AG04450 (cell line): ENCODE data around the gene FSD2. TPM values are rescaled to one million over a fixed set of nuclear protein-coding genes. Genes with fewer than 3 reads are reported as not detected.

Experiments used
- CTCF ChIA-PET: fragments of 300-600, 350-600 bp; formaldehyde crosslinking; extraction: SDS; loops from one replicate; lab custom pipeline; 2022; ENCODE audit warnings: antibody characterized with exemption, inconsistent platforms; lab: Charles Lee
- POLR2A ChIA-PET: fragments of 350-600 bp; formaldehyde crosslinking; extraction: SDS; loops from one replicate; lab custom pipeline; 2021; ENCODE audit warnings: antibody characterized with exemption, inconsistent platforms; lab: Yijun Ruan, JAX
- DNase-seq: peaks from one replicate; pipeline ENCODE4 v3.0.0-alpha.2; 2011; ENCODE audit warnings: low read depth, low spot score
- H3K27ac ChIP-seq: one replicate; pipeline ENCODE4 v1.5.1; 2012; ENCODE audit warnings: low read depth, low read length, control low read depth
- H3K27me3 ChIP-seq: one replicate; pipeline ENCODE4 v1.6.0; 2012; ENCODE audit warnings: low read length; ENCODE audit not compliant: control insufficient read depth, insufficient read depth
- H3K4me3 ChIP-seq: 2 replicates; pipeline ENCODE4 v1.5.1; 2011; ENCODE audit warnings: mild to moderate bottlenecking, low read depth, low read length, control low read depth
- H3K9me3 ChIP-seq: 2 replicates; pipeline ENCODE4 v1.5.1; 2012; ENCODE audit warnings: low read length; ENCODE audit not compliant: control insufficient read depth, insufficient read depth
- CTCF ChIP-seq: IDR thresholded peaks from 2 replicates; pipeline ENCODE4 v1.5.1; 2011; ENCODE audit warnings: low read depth, low read length, control low read depth, inconsistent platforms
- polyA plus RNA-seq: library from polyadenylated mRNA; depleted of rRNA; stranded (reverse); fragments of >200 nt; gene quantifications from 2 replicates; pipeline ENCODE4 v1.2.3, GENCODE V29; 2011

FSD2 gene
- polyA plus RNA-seq, 1 experiment = not detected

DNA sequence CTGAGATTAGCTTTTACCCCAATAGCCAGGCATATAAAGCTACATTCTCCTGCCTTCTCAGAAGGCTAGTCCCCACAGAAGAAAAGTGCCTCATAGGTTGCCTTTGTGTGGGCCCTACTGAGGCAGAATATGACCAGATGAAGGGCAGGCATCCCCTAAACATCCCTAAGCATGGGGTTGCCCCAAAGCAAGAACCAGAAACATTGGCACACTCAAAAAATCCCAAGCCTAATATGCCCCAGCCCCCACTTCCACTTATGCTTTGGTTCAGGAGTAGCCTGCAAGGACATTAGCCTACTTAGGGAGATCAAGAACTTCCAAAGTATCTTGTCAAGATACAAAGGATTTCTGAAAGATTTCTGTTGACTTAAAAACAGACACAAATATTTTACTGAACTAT lies 33.3 kb upstream of the FSD2 start:
- CTCF ChIA-PET = interaction anchor here (0.7 kb wide), 1 partner anchor 172 kb away, joined by 3 read pairs; no protein-coding TSS in a partner anchor
- POLR2A ChIA-PET = no interaction called here
- no peaks in the 10 kb centered on the region for H3K27me3 ChIP-seq
- H3K4me3 ChIP-seq = no peak overlapping the region
- DNase-seq = no peak
- TF ChIP-seq CTCF = no peak
- H3K27ac ChIP-seq = no peak overlapping the region
- H3K9me3 ChIP-seq = no peaks in the 10 kb centered on the region

DNA sequence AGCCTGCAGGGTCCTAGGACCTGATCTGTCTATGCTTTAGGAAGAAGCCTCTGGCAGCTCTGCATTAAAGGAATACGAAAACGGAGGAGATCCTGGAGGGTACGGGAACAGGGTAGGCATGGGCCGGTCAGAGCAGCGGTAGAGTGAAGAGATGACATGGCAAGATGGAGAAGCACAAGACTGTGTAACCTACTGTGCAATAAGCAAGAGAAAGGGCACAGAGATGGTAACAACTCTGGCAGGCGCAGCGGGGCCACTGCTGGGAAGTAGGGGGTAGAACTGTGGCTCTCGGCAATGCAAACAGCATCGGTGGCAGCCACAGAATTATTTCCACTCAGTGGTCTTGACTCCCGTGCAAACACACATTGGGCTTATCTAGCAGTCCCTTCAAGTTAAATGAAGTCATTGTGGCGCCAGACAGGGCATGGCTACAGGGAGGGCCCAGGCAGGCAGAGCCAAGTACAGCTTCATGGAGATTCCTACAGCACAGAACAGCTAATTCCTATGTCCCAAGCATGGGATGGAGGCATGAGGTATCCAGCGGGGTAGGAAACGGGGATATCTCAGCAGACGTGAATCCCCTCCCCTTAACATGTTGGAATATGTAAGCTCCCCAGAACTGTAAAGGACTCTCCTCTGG lies 32.3 kb upstream of the FSD2 start:
- no peaks in the 10 kb centered on the region for H3K9me3 ChIP-seq

GRCh38 chr15:82835391-82835917 lies 29.6 kb upstream of the FSD2 start:
- H3K27me3 ChIP-seq = no peaks in the 10 kb centered on the region
- POLR2A ChIA-PET = no interaction called here
- no peak for DNase-seq
- H3K4me3 ChIP-seq = no peak overlapping the region
- no peaks in the 10 kb centered on the region for H3K9me3 ChIP-seq
- CTCF ChIA-PET = no interaction called here
- no peak overlapping the region for H3K27ac ChIP-seq
- no peak for TF ChIP-seq CTCF

More for the DNA sequence above, 32.3 kb upstream of the FSD2 start:
- no peak for TF ChIP-seq CTCF
- H3K4me3 ChIP-seq = no peak overlapping the region
- no peak overlapping the region for H3K27ac ChIP-seq
- no peak for DNase-seq
- no peaks in the 10 kb centered on the region for H3K27me3 ChIP-seq
- ChIA-PET CTCF (no interaction called here), POLR2A (no interaction called here)

GRCh38 chr15:82833362-82833682 lies 27.5 kb upstream of the FSD2 start:
- CTCF ChIA-PET = interaction anchor here (1.1 to 1.5 kb wide), 3 partner anchors 16 to 167 kb away, joined by 4 to 5 read pairs (median 4); no protein-coding TSS in a partner anchor
- POLR2A ChIA-PET = interaction anchor here (1.4 to 1.7 kb wide), 2 partner anchors 19 to 23 kb away, joined by 5 to 6 read pairs; partner anchors contain the start of gene WHAMM
- no peaks in the 10 kb centered on the region for H3K27me3 ChIP-seq
- peak overlapping the region; percentile 81 for H3K27ac ChIP-seq
- H3K4me3 ChIP-seq = no peak overlapping the region
- H3K9me3 ChIP-seq = no peaks in the 10 kb centered on the region
- no peak for DNase-seq
- TF ChIP-seq CTCF = no peak
